ENCODE data around the gene DENND6B. TPM values are rescaled to one million over a fixed set of nuclear protein-coding genes. Genes with fewer than 3 reads are reported as not detected.

The DENND6B gene
- total RNA-seq, 1 experiment from 2014 or later = 2.5 TPM

GRCh38 chr22:50363166-50363802 lies 36.5 kb upstream of the DENND6B start:
- ChIA-PET POLR2A (no interaction called here), CTCF (interaction anchor here (0.6 to 1.3 kb wide), 5 partner anchors 8 to 112 kb away, joined by 3 to 5 read pairs (median 3); partner anchors contain the start of gene HDAC10)
- no peak overlapping the region for H3K27ac Mint-ChIP-seq
- H3K27me3 Mint-ChIP-seq (ENCODE audit: low read depth) = no peaks in the 10 kb centered on the region
- DNase-seq (ENCODE audit: low spot score) (no peak), ATAC-seq (no peak)
- H3K9me3 Mint-ChIP-seq = no peaks in the 10 kb centered on the region
- H3K4me3 Mint-ChIP-seq = no peak overlapping the region
- TF ChIP-seq EMX1 (CRISPR knock-in tag; IDR thresholded peaks at IDR 0.05) (no peak), ZNF121 (CRISPR knock-in tag; IDR thresholded peaks at IDR 0.05) (no peak), MYBL2 (CRISPR knock-in tag; IDR thresholded peaks at IDR 0.05) (no peak), IRF1 (CRISPR knock-in tag; IDR thresholded peaks at IDR 0.05) (no peak), GTF2I (CRISPR knock-in tag; conservative IDR thresholded peaks at IDR 0.05) (no peak), ZBTB21 (CRISPR knock-in tag; IDR thresholded peaks at IDR 0.05; ENCODE audit: borderline replicate concordance) (no peak), GRHL2 (CRISPR knock-in tag; IDR thresholded peaks at IDR 0.05; ENCODE audit: insufficient replicate concordance, severe bottlenecking) (no peak), ATF2 (CRISPR knock-in tag; IDR thresholded peaks at IDR 0.05; ENCODE audit: borderline replicate concordance, low read depth) (no peak), GABPB1 (CRISPR knock-in tag; IDR thresholded peaks at IDR 0.05) (no peak), FOXP4 (CRISPR knock-in tag; IDR thresholded peaks at IDR 0.05) (no peak), FOXP1 (CRISPR knock-in tag; IDR thresholded peaks at IDR 0.05; ENCODE audit: borderline replicate concordance) (no peak), ZNF232 (CRISPR knock-in tag; IDR thresholded peaks at IDR 0.05) (no peak), OVOL2 (CRISPR knock-in tag; IDR thresholded peaks at IDR 0.05; ENCODE audit: borderline replicate concordance) (no peak), ZNF512 (CRISPR knock-in tag; IDR thresholded peaks at IDR 0.05; ENCODE audit: borderline replicate concordance) (no peak), CDX4 (CRISPR knock-in tag; IDR thresholded peaks at IDR 0.05; ENCODE audit: borderline replicate concordance) (no peak)
- H3K36me3 Mint-ChIP-seq = peaks cover 16% of the 10 kb centered on the region
- no peaks in the 10 kb centered on the region for H3K4me1 Mint-ChIP-seq

GRCh38 chr22:50361688-50362087 lies 34.9 kb upstream of the DENND6B start:
- Mint-ChIP-seq H3K4me3 (no peak overlapping the region), H3K4me1 (no peaks in the 10 kb centered on the region), H3K27ac (peak overlapping the region; percentile 43; the same call in 1 of the 2 replicates), H3K9me3 (no peaks in the 10 kb centered on the region), H3K36me3 (peaks cover 16% of the 10 kb centered on the region), H3K27me3 (ENCODE audit: low read depth) (no peaks in the 10 kb centered on the region)
- ChIA-PET POLR2A (no interaction called here), CTCF (interaction anchor here (1.3 kb wide), 2 partner anchors 35 to 94 kb away, joined by 3 read pairs; no protein-coding TSS in a partner anchor)
- ATAC-seq (no peak), DNase-seq (ENCODE audit: low spot score) (no peak)
- no peak for TF ChIP-seq HMGA2 (CRISPR knock-in tag; IDR thresholded peaks at IDR 0.05)
- no peak for TF ChIP-seq IRF2 (CRISPR knock-in tag; IDR thresholded peaks at IDR 0.05; ENCODE audit: borderline replicate concordance, low read depth)
- TF ChIP-seq OVOL2 (CRISPR knock-in tag; IDR thresholded peaks at IDR 0.05; ENCODE audit: borderline replicate concordance) = no peak
- TF ChIP-seq E2F5 (CRISPR knock-in tag; IDR thresholded peaks at IDR 0.05) = no peak
- TF ChIP-seq AR (CRISPR knock-in tag; IDR thresholded peaks at IDR 0.05) = no peak
- no peak for TF ChIP-seq STAT6 (CRISPR knock-in tag; conservative IDR thresholded peaks at IDR 0.05; ENCODE audit: low read depth)

Measured in WTC11 (cell line).